DND-41 (cell line): Measurements from ENCODE around the gene STON2.

ENCODE experiments used
- ATAC-seq: fragments of 200-7000 bp; cut with Tn5 transposase; 3 replicates; pipeline ENCODE4 v1.9.1; 2021; ENCODE audit warnings: low read depth; ENCODE audit not compliant: insufficient read depth
- DNase-seq: peaks from one replicate; pipeline ENCODE4 v3.0.0-alpha.2; 2020
- H2AFZ ChIP-seq: 2 replicates; pipeline ENCODE4 v1.6.0; 2012; ENCODE audit warnings: low read depth, low read length
- H3K27ac ChIP-seq: 2 replicates; pipeline ENCODE4 v1.5.1; 2012; ENCODE audit warnings: low read length, inconsistent platforms
- H3K27me3 ChIP-seq: fragments of 200-600 bp; sonication (generic); 2 replicates; pipeline ENCODE4 v1.6.0; 2012; ENCODE audit warnings: low read length, mild to moderate bottlenecking, inconsistent platforms; ENCODE audit not compliant: insufficient read depth, poor library complexity
- H3K36me3 ChIP-seq: 2 replicates; pipeline ENCODE4 v1.5.1; 2012; ENCODE audit warnings: low read length, inconsistent platforms; ENCODE audit not compliant: insufficient read depth
- H3K4me1 ChIP-seq: 2 replicates; pipeline ENCODE4 v1.5.1; 2012; ENCODE audit warnings: mild to moderate bottlenecking, low read length; ENCODE audit not compliant: insufficient read depth
- H3K4me2 ChIP-seq: 2 replicates; pipeline ENCODE4 v1.6.0; 2012; ENCODE audit warnings: mild to moderate bottlenecking, moderate library complexity, low read length, inconsistent platforms; ENCODE audit not compliant: insufficient read depth
- H3K4me3 ChIP-seq, 2 experiments: fragments of 200-600 bp in 1 of 2; shearing (Covaris generic) in 1 of 2; 2 replicates each; pipeline ENCODE4 v1.5.1; 2012 to 2016; ENCODE audit warnings: inconsistent platforms in 2 of 2, low read length in 2 of 2, mild to moderate bottlenecking in 2 of 2, low read depth in 1 of 2, moderate library complexity in 1 of 2
- H3K79me2 ChIP-seq: 2 replicates; pipeline ENCODE4 v1.6.0; 2012; ENCODE audit warnings: low read length, inconsistent platforms; ENCODE audit not compliant: insufficient read depth
- H3K9ac ChIP-seq: 2 replicates; pipeline ENCODE4 v1.6.0; 2012; ENCODE audit warnings: low read depth, mild to moderate bottlenecking, inconsistent platforms, low read length, moderate library complexity
- H3K9me3 ChIP-seq: 2 replicates; pipeline ENCODE4 v1.5.1; 2012; ENCODE audit warnings: low read length, moderate library complexity, mild to moderate bottlenecking, inconsistent platforms; ENCODE audit not compliant: insufficient read depth, severe bottlenecking
- H4K20me1 ChIP-seq: 2 replicates; pipeline ENCODE4 v1.6.0; 2012; ENCODE audit warnings: low read length; ENCODE audit not compliant: insufficient read depth
- EZH2 ChIP-seq: IDR thresholded peaks from 3 replicates; pipeline ENCODE4 v1.6.1; 2012; ENCODE audit warnings: borderline replicate concordance, low read depth, mild to moderate bottlenecking, moderate library complexity, low read length, inconsistent platforms; ENCODE audit not compliant: severe bottlenecking
- TF ChIP-seq, protein P1 (sequence below): IDR thresholded peaks from 2 replicates; pipeline ENCODE4 v1.5.1; 2012; ENCODE audit warnings: borderline replicate concordance, low read length, moderate library complexity, mild to moderate bottlenecking; ENCODE audit not compliant: poor library complexity, severe bottlenecking; ENCODE audit errors: extremely low read depth

STON2 gene

DNA sequence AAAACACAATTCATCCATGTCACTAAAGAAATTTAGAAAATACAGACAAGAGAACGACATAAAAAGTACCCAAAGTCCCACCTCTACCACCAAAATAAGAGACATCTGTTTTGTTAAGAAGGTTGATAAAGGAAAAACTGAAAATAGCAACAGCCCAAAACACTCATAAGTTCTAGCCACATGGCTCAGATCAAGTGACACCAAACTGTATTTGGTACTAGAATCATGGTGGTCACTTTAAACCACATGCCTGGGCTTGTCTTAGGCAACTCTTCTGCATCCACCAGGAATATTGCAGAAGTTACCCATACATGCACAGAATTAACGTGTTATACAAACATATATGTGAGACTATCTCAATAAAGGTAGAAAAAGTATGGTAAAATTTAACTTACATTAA, 101.2 kb downstream of the STON2 start:
- ATAC-seq (no peak), DNase-seq (no peak)
- H3K27me3 ChIP-seq: no peaks in the 10 kb centered on the region
- no peak overlapping the region for H3K9ac ChIP-seq
- no peaks in the 10 kb centered on the region for H3K36me3 ChIP-seq
- no peaks in the 10 kb centered on the region for H3K9me3 ChIP-seq
- no peak overlapping the region for H2AFZ ChIP-seq
- H3K4me1 ChIP-seq: no peaks in the 10 kb centered on the region
- no peak for TF ChIP-seq EZH2
- TF ChIP-seq, protein P1, sequence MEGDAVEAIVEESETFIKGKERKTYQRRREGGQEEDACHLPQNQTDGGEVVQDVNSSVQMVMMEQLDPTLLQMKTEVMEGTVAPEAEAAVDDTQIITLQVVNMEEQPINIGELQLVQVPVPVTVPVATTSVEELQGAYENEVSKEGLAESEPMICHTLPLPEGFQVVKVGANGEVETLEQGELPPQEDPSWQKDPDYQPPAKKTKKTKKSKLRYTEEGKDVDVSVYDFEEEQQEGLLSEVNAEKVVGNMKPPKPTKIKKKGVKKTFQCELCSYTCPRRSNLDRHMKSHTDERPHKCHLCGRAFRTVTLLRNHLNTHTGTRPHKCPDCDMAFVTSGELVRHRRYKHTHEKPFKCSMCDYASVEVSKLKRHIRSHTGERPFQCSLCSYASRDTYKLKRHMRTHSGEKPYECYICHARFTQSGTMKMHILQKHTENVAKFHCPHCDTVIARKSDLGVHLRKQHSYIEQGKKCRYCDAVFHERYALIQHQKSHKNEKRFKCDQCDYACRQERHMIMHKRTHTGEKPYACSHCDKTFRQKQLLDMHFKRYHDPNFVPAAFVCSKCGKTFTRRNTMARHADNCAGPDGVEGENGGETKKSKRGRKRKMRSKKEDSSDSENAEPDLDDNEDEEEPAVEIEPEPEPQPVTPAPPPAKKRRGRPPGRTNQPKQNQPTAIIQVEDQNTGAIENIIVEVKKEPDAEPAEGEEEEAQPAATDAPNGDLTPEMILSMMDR: no peak
- no peaks in the 10 kb centered on the region for H4K20me1 ChIP-seq
- no peak overlapping the region for H3K4me3 ChIP-seq
- no peaks in the 10 kb centered on the region for H3K79me2 ChIP-seq
- H3K4me2 ChIP-seq: no peak overlapping the region
- H3K27ac ChIP-seq: no peak overlapping the region

DNA sequence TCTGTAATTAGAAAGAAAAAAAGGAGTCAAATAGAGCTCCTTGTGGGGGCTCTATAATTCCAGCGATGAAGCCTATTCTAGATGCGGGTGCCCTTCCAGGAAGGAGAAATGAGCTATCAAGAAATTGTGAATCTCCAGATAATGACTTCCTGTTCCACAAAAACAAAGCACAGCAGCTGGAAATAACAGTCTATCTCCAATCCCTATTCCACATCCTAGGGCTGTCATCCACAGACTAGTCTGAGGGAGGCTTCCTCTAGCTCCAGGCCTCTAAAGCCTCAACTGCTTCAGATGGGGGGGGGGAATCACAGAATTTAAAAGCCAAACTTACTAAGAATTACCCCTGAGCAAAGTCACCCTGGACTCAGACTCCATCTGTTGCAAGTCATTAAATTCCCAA, 102.0 kb downstream of the STON2 start:
- no peak for DNase-seq
- Histone ChIP-seq H2AFZ (no peak overlapping the region), H3K27ac (no peak overlapping the region), H3K4me3 (no peak overlapping the region), H3K79me2 (no peaks in the 10 kb centered on the region), H3K36me3 (no peaks in the 10 kb centered on the region), H4K20me1 (no peaks in the 10 kb centered on the region), H3K9me3 (no peaks in the 10 kb centered on the region), H3K27me3 (no peaks in the 10 kb centered on the region), H3K4me1 (no peaks in the 10 kb centered on the region), H3K4me2 (no peak overlapping the region), H3K9ac (no peak overlapping the region)
- TF ChIP-seq EZH2: no peak
- TF ChIP-seq, protein P1: no peak
- ATAC-seq: no peak

DNA sequence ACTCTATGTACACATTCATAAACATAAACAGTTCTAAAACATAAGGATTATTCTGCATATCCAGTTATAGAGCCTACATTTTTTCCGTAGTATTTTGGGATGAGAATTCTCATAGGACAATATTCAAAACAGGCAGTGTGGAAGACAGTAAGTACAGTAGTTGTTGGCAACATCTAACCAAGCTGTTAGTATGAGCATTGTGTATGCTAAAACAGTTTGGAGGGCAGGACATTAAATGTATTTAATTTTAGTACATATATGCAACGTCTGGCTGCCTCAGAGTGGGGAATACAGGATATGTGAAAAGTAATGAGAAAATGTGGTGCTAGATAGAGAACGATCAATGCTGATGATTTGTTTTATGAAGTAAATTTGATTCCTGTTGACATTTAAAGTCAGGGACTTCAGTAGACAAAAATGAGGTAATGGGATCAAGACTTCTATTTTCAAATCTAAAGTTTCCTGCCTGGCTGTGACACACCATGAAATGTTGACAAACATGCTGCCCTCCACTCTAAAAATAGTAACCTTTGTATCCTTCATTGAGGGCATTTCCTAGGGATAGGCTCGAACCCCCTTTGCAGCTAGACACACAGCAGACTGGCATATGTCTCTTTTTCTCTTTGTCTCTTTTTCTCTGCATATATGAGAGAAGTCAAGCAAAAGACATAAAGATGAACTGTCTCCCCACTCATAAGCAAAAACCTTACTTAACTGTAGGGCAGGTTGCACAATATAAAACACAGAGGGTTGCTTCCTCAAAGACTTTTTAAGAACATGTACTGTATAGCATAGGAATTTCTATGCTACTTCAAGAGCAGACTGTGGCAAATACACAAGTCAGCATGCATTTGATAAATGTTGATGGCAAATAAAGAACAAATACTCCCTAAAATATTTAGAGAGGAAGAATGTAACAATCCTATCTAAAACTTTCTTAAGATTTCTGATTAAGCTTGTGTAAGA, 103.9 kb downstream of the STON2 start:
- no peak for ATAC-seq
- no peaks in the 10 kb centered on the region for H3K79me2 ChIP-seq

More for the DNA sequence above, 103.9 kb downstream of the STON2 start:
- Histone ChIP-seq H2AFZ (no peak overlapping the region), H3K4me2 (no peak overlapping the region), H4K20me1 (no peaks in the 10 kb centered on the region), H3K9me3 (no peaks in the 10 kb centered on the region), H3K27ac (no peak overlapping the region), H3K36me3 (no peaks in the 10 kb centered on the region), H3K27me3 (no peaks in the 10 kb centered on the region), H3K9ac (no peak overlapping the region), H3K4me1 (no peaks in the 10 kb centered on the region), H3K4me3 (no peak overlapping the region)
- DNase-seq: no peak
- no peak for TF ChIP-seq EZH2
- TF ChIP-seq, protein P1: no peak
